ENCODE results near the gene GFOD2.

GRCh38 chr16:67645397-67646121 is 73.6 kb downstream of the GFOD2 start:
- TF ChIP-seq, protein P1, sequence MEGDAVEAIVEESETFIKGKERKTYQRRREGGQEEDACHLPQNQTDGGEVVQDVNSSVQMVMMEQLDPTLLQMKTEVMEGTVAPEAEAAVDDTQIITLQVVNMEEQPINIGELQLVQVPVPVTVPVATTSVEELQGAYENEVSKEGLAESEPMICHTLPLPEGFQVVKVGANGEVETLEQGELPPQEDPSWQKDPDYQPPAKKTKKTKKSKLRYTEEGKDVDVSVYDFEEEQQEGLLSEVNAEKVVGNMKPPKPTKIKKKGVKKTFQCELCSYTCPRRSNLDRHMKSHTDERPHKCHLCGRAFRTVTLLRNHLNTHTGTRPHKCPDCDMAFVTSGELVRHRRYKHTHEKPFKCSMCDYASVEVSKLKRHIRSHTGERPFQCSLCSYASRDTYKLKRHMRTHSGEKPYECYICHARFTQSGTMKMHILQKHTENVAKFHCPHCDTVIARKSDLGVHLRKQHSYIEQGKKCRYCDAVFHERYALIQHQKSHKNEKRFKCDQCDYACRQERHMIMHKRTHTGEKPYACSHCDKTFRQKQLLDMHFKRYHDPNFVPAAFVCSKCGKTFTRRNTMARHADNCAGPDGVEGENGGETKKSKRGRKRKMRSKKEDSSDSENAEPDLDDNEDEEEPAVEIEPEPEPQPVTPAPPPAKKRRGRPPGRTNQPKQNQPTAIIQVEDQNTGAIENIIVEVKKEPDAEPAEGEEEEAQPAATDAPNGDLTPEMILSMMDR (IDR thresholded peaks at IDR 0.05; ENCODE audit: poor library complexity), result no peak
- TF ChIP-seq EZH2 (IDR thresholded peaks at IDR 0.05; ENCODE audit: borderline replicate concordance), result no peak
- no peak for TF ChIP-seq EZH2phosphoT487 (IDR thresholded peaks at IDR 0.05; ENCODE audit: low read depth, severe bottlenecking, unreplicated experiment)

Data from hepatocyte (in vitro differentiated cells).